NCI-H82 (cell line): ENCODE data around the gene SHC4.

Experiments used
- DNase-seq: peaks from one replicate; lab custom pipeline; 2025; lab: John Stamatoyannopoulos, UW

SHC4 gene

DNA sequence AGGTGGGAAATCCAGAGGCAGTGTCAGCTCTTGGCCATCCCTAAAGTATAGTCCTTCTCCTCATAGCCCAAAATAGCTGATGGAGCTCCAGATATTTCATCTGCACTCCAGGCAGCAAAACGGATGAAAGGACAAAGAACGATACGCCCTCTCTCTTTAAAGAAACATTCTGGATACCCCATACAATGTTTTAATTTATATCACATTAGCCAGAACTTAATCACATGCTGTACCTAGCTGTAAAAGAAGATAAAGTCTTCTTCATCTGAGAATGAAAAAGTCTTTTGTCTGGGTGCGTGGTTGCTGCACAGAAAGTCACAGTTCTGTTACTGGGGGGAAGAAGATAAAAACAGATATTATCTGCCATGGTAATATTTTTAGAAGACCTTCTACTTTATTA lies 4.3 kb upstream of the SHC4 start:
- DNase-seq: no peak

- DNase-seq: no peak
Observed at GRCh38 chr15:48967336-48967735, 3.6 kb upstream of the SHC4 start.

DNA sequence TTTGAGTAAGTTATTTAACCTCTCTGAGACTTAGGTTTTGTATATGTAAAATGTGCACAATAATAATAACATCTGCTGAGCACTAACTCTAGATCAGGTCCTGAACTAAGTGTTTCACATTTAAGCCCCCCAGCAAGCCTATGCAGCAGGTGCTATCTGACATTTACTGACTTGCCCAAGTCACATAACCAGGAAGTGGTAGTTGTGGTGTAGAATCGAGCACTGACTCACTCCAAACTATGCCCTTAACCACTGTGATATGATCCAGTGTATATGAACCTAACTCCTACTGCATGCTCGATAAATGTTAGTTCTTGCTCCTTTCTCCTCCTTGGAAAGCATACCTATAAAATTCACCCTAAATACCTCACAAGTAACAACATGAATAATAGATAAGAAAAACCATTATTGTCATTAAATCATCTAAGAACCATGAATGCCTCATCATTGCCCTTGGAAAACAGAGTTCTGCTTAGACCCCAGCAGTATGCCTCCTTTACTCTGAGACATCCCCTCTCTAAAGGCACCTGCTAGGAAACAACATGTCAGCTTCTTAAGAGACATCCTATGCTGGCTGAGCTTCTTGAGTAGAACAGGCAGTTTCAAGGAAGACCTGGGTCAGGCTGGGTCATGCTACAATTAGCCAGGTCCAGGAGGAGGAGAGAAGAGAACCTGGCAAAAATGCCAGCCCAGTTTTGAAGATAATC lies 3.0 kb upstream of the SHC4 start:
- no peak for DNase-seq

DNA sequence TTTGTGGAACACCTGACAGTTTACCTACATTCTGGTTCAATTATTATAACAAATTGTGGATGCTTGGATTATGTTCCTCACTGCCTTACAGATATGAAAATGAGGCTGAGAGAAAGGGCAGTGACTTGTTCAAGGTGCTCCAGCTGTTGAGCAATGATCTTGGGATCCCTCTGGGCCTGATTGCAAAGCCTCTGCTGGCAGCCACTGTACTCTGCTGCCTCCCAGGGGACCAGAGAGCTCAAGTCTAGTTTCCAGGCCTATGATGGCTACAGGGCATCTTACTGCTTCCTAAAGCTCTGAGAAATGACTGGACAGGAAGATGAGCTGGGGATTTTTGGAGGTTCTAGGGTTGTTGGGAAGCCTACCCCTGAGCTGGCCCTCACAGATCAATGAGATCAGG lies 2.3 kb upstream of the SHC4 start:
- peak; percentile 74 for DNase-seq

DNA sequence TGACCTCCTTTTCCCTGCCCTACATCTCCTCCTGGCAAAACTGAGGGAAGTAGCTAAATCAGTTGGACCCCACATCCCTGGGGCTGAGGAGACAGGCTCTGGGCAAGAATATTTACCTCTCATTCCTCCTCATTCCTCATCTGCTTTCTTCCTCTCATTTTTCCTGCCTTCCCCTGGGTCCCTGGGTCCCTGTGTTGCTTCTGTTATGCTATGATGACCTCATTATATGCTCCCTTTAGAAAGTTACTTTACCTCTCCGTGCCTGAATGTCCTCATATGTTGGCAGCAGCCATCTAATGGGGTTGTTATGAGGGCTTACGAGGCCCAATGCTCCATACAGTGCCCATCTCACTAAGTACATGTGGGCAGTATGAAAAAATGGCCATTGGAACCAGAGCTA lies 1.2 kb upstream of the SHC4 start:
- no peak for DNase-seq

GRCh38 chr15:48962662-48963523 lies 826 bp downstream of the SHC4 start:
- DNase-seq: peak; percentile 63

DNA sequence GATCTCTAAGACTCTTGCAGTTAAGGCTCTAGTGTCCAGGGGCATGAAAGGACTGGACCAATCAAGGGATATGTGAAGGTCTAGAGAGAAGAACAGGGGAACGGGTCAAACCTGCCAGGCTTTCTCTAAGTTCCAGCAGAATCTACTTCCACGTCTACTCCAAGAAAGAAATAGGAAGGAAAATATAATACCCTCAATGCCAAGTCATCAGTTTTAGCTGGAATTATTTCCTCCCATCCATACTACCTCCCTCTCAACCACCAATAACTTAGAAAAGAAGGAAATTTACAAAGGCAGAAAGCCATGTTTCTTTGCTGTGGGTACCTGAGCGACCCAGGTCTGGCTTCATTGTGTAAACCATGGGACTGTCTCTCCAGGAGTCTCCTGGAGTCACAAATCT lies 7.8 kb downstream of the SHC4 start:
- DNase-seq: no peak

DNA sequence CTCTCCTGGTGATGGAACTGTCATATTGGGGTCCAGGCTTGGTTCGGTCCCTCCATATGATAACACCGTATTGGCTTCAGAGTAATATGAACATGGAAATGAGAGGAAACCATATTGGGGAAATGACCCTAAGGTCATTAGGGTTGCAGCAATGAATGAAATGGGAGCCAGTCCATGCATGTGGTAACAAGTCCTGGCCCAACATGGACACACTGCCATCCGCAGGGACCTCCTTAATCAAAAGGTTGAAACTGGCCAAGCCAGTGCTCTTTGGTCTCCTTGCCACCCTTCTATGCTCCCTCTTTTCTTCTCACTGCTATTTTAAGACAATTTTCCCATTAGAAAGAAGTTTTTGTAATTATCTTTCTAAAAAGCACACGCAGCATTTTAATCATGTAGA lies 8.3 kb downstream of the SHC4 start:
- DNase-seq: no peak

GRCh38 chr15:48954538-48954937 lies 9.2 kb downstream of the SHC4 start:
- no peak for DNase-seq

DNA sequence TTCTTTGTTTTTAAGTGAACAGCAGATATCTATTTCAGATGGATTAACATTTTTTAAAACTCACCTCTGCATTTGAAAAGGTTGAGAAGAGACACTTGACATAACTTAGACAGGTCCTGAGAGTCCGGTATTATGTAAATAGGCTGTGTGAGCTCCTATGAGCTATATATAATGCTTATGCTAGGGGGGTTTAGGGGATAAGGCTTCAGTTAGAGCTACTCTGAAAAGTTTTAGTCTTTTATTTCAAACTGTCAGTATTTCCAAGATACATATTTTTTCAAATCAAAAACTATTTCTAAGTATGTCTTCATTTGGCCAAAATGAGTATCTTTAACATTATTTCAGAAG lies 16.9 kb downstream of the SHC4 start:
- DNase-seq: no peak

DNA sequence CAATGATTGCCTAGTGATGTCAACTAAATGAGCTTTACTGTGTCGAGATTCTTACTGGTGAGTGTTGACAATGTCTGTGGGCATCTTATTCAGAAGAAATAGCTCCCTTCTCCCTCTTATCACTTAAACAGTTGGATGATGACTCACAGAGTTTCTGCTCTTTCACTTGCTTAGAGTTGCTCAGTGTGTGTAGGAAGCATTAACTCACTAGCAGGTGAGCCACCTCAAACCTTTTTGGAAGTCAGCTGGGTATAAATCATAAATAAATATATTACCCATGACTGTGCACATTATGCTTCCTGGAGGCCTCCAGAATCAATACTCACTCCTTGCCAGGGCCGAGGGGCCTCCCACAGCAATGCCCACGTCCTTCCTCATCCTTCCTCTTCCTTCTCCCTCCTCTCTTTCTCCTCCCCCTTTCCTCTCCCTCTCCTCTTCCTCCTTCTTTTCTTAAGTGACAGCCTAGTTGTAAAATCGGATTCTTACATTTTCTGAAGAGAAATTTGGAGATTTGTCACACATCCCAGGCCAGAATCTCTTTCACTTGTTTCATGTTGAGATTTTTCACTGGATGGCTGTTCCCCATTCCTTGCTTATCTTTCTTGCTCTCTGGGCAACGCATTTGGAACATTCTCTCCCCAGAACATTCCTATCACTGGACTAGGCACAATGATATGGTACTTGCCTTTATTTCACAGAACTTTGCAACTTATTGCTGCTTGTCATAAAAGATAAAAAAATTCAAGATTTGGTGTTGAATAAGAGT lies 17.5 kb downstream of the SHC4 start:
- DNase-seq: no peak

- DNase-seq: no peak
Observed at GRCh38 chr15:48945386-48945785, 18.3 kb downstream of the SHC4 start.

DNA sequence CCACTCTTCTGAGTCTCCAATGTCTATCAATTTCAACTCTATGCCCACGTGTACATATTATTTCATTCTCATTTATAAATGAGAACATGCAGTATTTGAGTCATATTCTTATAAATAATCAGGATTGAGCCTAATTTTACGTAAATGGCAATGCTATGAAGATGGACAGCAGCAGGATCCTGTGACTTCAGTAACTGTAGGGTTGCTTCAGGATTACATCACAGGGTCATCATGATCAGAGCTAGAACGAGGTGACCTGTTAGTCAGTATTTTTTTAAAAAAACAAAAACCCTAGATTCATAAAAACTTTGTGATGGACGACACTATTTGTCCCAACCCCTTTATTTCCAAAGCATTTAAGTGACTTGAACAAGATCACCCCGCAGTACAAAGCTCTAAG lies 21.8 kb downstream of the SHC4 start:
- no peak for DNase-seq

GRCh38 chr15:48940508-48940907 lies 23.2 kb downstream of the SHC4 start:
- DNase-seq: no peak

- peak; percentile 49 for DNase-seq
Observed at GRCh38 chr15:48939648-48940047, 24.1 kb downstream of the SHC4 start.

- no peak for DNase-seq
Observed at GRCh38 chr15:48937886-48938285, 25.8 kb downstream of the SHC4 start.

DNA sequence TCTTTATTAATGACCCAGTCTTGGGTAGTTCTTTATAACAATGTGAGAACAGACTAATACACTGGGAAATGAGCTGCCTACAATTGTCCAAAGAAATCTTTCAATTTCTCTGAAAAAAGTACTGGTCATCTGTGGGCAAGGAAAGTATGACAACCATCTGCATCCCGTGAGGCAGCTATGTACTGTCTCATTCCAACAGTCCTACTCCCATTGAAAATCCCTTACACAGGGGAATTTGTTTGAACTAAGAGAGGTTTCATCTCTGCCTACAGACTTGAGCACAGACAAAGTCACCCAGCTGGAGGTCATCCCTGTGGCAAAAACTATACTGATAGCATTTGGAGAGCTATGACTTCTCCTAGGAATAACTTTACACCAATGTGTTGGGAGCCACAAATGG lies 27.1 kb downstream of the SHC4 start:
- no peak for DNase-seq

DNA sequence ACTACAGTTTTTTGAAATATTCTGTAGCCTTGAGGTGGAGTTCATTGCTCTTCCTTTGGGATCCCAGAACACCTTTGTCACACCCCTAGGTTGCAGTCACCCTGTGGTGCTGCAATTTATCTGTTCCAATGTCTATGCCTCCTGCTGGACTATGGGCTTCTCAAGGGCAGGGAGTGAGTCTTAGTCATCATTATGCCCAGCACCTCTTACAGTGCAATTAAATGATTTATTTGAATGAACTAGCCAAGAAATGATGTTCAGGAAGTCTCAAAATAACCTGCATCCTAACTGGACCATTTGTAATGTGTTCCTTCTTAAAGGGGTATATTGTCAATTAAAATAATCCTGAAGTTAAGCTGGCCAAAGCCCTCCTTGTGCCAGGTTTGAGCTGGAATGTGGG lies 28.5 kb downstream of the SHC4 start:
- no peak for DNase-seq

DNA sequence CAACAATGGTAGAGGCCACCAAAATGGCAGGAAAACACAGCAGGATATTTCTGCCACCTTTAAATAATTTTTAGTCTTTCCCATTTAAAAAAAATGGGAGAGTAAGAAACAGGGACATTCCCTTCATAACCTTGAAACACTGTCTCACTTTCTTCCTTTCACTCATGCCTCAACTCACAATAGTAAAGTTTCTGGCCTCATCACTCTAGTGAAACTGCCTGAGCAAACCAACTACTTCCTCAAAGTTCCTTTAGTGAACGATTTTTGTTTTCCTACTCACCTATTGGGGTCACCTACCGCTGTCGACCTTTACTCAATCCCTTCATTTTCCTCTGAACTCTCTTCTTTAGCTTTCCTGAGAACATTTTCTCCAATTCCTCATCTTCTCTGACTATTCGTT lies 33.0 kb downstream of the SHC4 start:
- no peak for DNase-seq

GRCh38 chr15:48929661-48930060 lies 34.1 kb downstream of the SHC4 start:
- DNase-seq: no peak

- DNase-seq: no peak
Observed at GRCh38 chr15:48928877-48929538, 34.7 kb downstream of the SHC4 start.

GRCh38 chr15:48925714-48926223 lies 38.0 kb downstream of the SHC4 start:
- peak; percentile 29 for DNase-seq
